HS-5 (cell line): Measurements from ENCODE around the gene ARPC5.

Experiments used
- DNase-seq: peaks from one replicate; pipeline ENCODE4 v3.0.0-alpha.2; 2012; ENCODE audit warnings: low read depth

Gene ARPC5

GRCh38 chr1:183609759-183610452 is 25.7 kb downstream of the ARPC5 start:
- DNase-seq: no peak

GRCh38 chr1:183609313-183609712 is 26.3 kb downstream of the ARPC5 start:
- no peak for DNase-seq

- DNase-seq: no peak
Measured at GRCh38 chr1:183607322-183607980, 28.1 kb downstream of the ARPC5 start.

- no peak for DNase-seq
Measured at GRCh38 chr1:183605904-183606303, 29.7 kb downstream of the ARPC5 start.

- DNase-seq: no peak
Measured at GRCh38 chr1:183604815-183605214, 30.8 kb downstream of the ARPC5 start.

GRCh38 chr1:183604038-183604808 is 31.4 kb downstream of the ARPC5 start:
- DNase-seq: no peak

GRCh38 chr1:183602510-183602909 is 33.1 kb downstream of the ARPC5 start:
- no peak for DNase-seq

GRCh38 chr1:183600634-183601033 is 34.9 kb downstream of the ARPC5 start:
- DNase-seq: no peak

GRCh38 chr1:183600136-183600535 is 35.4 kb downstream of the ARPC5 start:
- no peak for DNase-seq

GRCh38 chr1:183598386-183598785 is 37.2 kb downstream of the ARPC5 start:
- DNase-seq: no peak

GRCh38 chr1:183597656-183598347 is 37.8 kb downstream of the ARPC5 start:
- no peak for DNase-seq

- no peak for DNase-seq
Measured at GRCh38 chr1:183596500-183596899, 39.1 kb downstream of the ARPC5 start.

GRCh38 chr1:183595537-183595936 is 40.0 kb downstream of the ARPC5 start:
- DNase-seq: no peak

- DNase-seq: no peak
Measured at GRCh38 chr1:183593356-183593755, 42.2 kb downstream of the ARPC5 start.

- DNase-seq: no peak
Measured at GRCh38 chr1:183592733-183593132, 42.9 kb downstream of the ARPC5 start.

GRCh38 chr1:183590244-183591191 is 45.1 kb downstream of the ARPC5 start, which contains the start of gene NCF2:
TSS of gene NCF2 (minus strand) at chr1:183590459. CDS start at chr1:183590329, 130 bp downstream.
- DNase-seq: no peak

- DNase-seq: no peak
Measured at GRCh38 chr1:183589874-183590243, 45.7 kb downstream of the ARPC5 start.

GRCh38 chr1:183589384-183589783 is 46.2 kb downstream of the ARPC5 start:
- DNase-seq: no peak

GRCh38 chr1:183588827-183589226 is 46.8 kb downstream of the ARPC5 start:
- no peak for DNase-seq

- DNase-seq: no peak
Measured at GRCh38 chr1:183586926-183587325, 48.7 kb downstream of the ARPC5 start.

GRCh38 chr1:183586455-183586854 is 49.1 kb downstream of the ARPC5 start:
- no peak for DNase-seq
